Ascending aorta (tissue), 2 donors: Measurements from ENCODE around the gene PTPN11. TPM values are rescaled to one million over a fixed set of nuclear protein-coding genes. Genes with fewer than 3 reads are reported as not detected.
"Not testable (repeated sequence)": the region's sequence is repeated elsewhere in the genome, so short reads cannot be mapped to it uniquely, and the experiment has no call there.

Experiments used
- DNase-seq, 2 donors: peaks; one replicate each; pipeline ENCODE4 v3.0.0-alpha.2; 2019; ENCODE audit warnings: low spot score in 2 of 2
- H3K27ac ChIP-seq, 2 donors: fragments of 200-600 bp; sonication (generic); one replicate each; pipeline ENCODE4 v1.5.1; 2016 to 2017; ENCODE audit warnings: mild to moderate bottlenecking in 1 of 2
- H3K27me3 ChIP-seq: fragments of 200-600 bp; sonication (generic); one replicate; pipeline ENCODE4 v1.5.1; 2017
- H3K36me3 ChIP-seq, 2 donors: fragments of 200-600 bp; sonication (generic); one replicate each; pipeline ENCODE4 v1.5.1; 2016
- H3K4me1 ChIP-seq, 2 donors: fragments of 200-600 bp; sonication (generic); one replicate each; pipeline ENCODE4 v1.5.1; 2016 to 2017; ENCODE audit warnings: mild to moderate bottlenecking in 1 of 2
- H3K4me3 ChIP-seq, 2 donors: fragments of 200-600 bp; sonication (generic); one replicate each; pipeline ENCODE4 v1.5.1; 2016 to 2017; ENCODE audit warnings: mild to moderate bottlenecking in 1 of 2
- H3K9me3 ChIP-seq, 2 donors: fragments of 200-600 bp; sonication (generic); one replicate each; pipeline ENCODE4 v1.5.1; 2016
- intact Hi-C: fragments of 100-400 bp; cut with DNase I; formaldehyde crosslinking; loops from one replicate; pipeline ENCODE4 v1.15.1; 2023
- total RNA-seq: library from RNA; depleted of rRNA; stranded (reverse); fragments of >200 nt; gene quantifications from one replicate; pipeline ENCODE4 v1.1.0, GENCODE V29; 2016
- TF ChIP-seq, protein P1 (sequence below), 3 experiments: fragments of 200-600 bp in 2 of 3; fragments of 450-650 bp in 1 of 3; sonication (generic) in 2 of 3; IDR thresholded peaks; one replicate each; pipeline ENCODE4 v1.5.1; 2016 to 2019; ENCODE audit warnings: antibody characterized with exemption in 3 of 3, mild to moderate bottlenecking in 1 of 3, moderate library complexity in 1 of 3

The PTPN11 gene
- total RNA-seq, 1 donor from 2014 or later, result 70.2 TPM

GRCh38 chr12:112389228-112389627 is 29.5 kb upstream of the PTPN11 start:
- intact Hi-C loops, result loop anchor here (5.0 to 10.0 kb wide), 4 partner anchors 67 to 444 kb away; partner anchors contain the start of genes ERP29 and TMEM116
- Histone ChIP-seq H3K9me3 (no peaks in the 10 kb centered on the region), H3K4me3 (no peak overlapping the region), H3K27ac (no peak overlapping the region), H3K36me3 (no peaks in the 10 kb centered on the region), H3K27me3 (no peaks in the 10 kb centered on the region), H3K4me1 (no peaks in the 10 kb centered on the region)
- DNase-seq, result peak in 1 of 2 donors; percentile 34
- TF ChIP-seq, protein P1, sequence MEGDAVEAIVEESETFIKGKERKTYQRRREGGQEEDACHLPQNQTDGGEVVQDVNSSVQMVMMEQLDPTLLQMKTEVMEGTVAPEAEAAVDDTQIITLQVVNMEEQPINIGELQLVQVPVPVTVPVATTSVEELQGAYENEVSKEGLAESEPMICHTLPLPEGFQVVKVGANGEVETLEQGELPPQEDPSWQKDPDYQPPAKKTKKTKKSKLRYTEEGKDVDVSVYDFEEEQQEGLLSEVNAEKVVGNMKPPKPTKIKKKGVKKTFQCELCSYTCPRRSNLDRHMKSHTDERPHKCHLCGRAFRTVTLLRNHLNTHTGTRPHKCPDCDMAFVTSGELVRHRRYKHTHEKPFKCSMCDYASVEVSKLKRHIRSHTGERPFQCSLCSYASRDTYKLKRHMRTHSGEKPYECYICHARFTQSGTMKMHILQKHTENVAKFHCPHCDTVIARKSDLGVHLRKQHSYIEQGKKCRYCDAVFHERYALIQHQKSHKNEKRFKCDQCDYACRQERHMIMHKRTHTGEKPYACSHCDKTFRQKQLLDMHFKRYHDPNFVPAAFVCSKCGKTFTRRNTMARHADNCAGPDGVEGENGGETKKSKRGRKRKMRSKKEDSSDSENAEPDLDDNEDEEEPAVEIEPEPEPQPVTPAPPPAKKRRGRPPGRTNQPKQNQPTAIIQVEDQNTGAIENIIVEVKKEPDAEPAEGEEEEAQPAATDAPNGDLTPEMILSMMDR (IDR thresholded peaks at IDR 0.05), result no peak

DNA sequence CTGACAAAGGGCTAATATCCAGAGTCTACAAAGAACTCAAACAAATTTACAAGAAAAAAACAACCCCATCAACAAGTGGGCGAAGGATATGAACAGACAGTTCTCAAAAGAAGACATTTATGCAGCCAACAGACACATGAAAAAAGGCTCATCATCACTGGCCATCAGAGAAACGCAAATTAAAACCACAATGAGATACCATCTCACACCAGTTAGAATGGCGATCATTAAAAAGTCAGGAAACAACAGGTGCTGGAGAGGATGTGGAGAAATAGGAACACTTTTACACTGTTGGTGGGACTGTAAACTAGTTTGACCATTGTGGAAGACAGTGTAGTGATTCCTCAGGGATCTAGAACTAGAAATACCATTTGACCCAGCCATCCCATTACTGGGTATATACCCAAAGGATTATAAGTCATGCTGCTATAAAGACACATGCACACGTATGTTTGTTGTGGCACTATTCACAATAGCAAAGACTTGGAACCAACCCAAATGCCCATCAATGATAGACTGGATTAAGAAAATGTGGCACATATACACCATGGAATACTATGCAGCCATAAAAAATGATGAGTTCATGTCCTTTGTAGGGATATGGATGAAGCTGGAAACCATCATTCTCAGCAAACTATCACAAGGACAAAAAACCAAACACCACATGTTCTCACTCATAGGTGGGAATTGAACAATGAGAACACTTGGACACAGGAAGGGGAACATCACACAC is 28.7 kb upstream of the PTPN11 start:
- not testable (repeated sequence) for DNase-seq, H3K4me3 ChIP-seq, H3K27ac ChIP-seq, H3K4me1 ChIP-seq, H3K27me3 ChIP-seq, H3K9me3 ChIP-seq, H3K36me3 ChIP-seq
- intact Hi-C loops, result loop anchor here (5.0 to 10.0 kb wide), 4 partner anchors 68 to 445 kb away; partner anchors contain the start of genes ERP29 and TMEM116

DNA sequence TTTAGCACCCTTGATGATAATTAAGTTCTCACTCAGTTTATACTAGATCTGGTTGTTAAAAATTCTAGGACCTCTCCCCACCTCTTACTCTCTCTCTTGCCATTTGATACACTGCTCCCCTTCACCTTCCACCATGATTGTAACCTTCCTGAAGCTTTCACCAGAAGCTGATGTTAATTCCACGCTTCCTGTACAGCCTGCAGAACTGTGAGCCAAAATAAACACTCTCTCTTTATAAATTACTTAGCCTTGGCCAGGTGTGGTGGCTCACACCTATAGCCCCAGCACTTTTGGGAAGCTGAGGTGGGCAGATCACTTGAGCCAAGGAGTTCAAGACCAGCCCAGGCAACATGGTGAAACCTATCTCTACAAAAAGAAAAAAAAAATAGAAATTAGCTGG is 25.4 kb upstream of the PTPN11 start:
- intact Hi-C loops, result no loop called here
- Histone ChIP-seq H3K36me3 (no peaks in the 10 kb centered on the region), H3K4me1 (no peaks in the 10 kb centered on the region), H3K9me3 (no peaks in the 10 kb centered on the region), H3K27ac (no peak overlapping the region), H3K4me3 (no peak overlapping the region), H3K27me3 (no peaks in the 10 kb centered on the region)
- TF ChIP-seq, protein P1 (IDR thresholded peaks at IDR 0.05), result no peak
- peak in 1 of 2 donors; percentile 13 for DNase-seq

DNA sequence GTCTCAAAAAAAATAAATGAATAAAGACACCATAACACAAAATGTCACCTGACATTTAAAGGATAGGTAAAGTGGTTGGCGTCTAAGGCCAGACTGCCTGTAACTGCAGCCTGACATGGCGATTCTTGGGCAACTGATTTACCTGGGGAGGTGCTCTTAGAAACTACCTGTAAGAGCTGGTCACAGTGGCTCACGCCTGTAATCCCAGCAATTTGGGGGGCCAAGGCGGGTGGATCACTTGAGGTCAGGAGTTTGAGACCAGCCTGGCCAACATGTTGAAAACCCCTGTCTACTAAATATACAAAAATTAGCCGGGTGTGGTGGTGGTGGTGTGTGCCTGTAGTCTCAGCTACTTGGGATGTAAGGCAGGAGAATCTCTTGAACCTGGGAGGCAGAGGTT is 17.7 kb upstream of the PTPN11 start:
- Histone ChIP-seq H3K4me1 (no peaks in the 10 kb centered on the region), H3K27me3 (no peaks in the 10 kb centered on the region), H3K4me3 (no peak overlapping the region), H3K36me3 (peaks cover 13 to 22% of the 10 kb centered on the region in 2 donors), H3K9me3 (no peaks in the 10 kb centered on the region), H3K27ac (no peak overlapping the region)
- TF ChIP-seq, protein P1 (IDR thresholded peaks at IDR 0.05), result no peak
- DNase-seq, result peak in 1 of 2 donors; percentile 52
- intact Hi-C loops, result no loop called here

- DNase-seq, result peak in 1 of 2 donors; percentile 22
- Histone ChIP-seq H3K36me3 (peaks cover 22 to 31% of the 10 kb centered on the region in 2 donors), H3K4me3 (no peak overlapping the region), H3K27me3 (no peaks in the 10 kb centered on the region), H3K27ac (no peak overlapping the region), H3K9me3 (no peaks in the 10 kb centered on the region), H3K4me1 (no peaks in the 10 kb centered on the region)
- TF ChIP-seq, protein P1 (IDR thresholded peaks at IDR 0.05), result no peak
- intact Hi-C loops, result no loop called here
Observed at GRCh38 chr12:112401903-112402498, 16.7 kb upstream of the PTPN11 start.
